SU-DHL-6 (cell line): ENCODE results near the gene PDXP.

ENCODE experiments used
- CTCF ChIP-seq: fragments of 200-600 bp; sonication (generic); IDR thresholded peaks from one replicate; pipeline ENCODE4 v1.5.1; 2017; ENCODE audit warnings: antibody characterized with exemption, mild to moderate bottlenecking, low read length, moderate library complexity; ENCODE audit not compliant: insufficient read depth, poor library complexity, severe bottlenecking
- EZH2phosphoT487 ChIP-seq: fragments of 200-600 bp; sonication (generic), shearing (Covaris generic); conservative IDR thresholded peaks from 2 replicates; pipeline ENCODE4 v1.6.1; 2018; ENCODE audit warnings: mild to moderate bottlenecking, antibody characterized with exemption, low read length, moderate library complexity, mixed read lengths

- TF ChIP-seq CTCF (no peak), EZH2phosphoT487 (no peak)
Observed at GRCh38 chr22:37674951-37675929, 16.7 kb downstream of the PDXP start, which contains the start of gene LGALS1.
